HepG2 (cell line): Measurements from ENCODE around the gene SHLD1. TPM values are rescaled to one million over a fixed set of nuclear protein-coding genes. Genes with fewer than 3 reads are reported as not detected.

Source experiments
- FOXO4 ChIP-seq: sonication (generic); formaldehyde crosslinking; conservative IDR thresholded peaks from 2 replicates; pipeline ENCODE4 v1.8.1; 2023; ENCODE audit warnings: missing genetic modification reagents
- GMEB2 ChIP-seq: IDR thresholded peaks from 2 replicates; pipeline ENCODE4 v1.6.1; 2016; ENCODE audit warnings: missing biosample characterization, missing genetic modification reagents, low read depth
- HNRNPUL1 ChIP-seq: fragments of 200-400 bp; formaldehyde crosslinking; IDR thresholded peaks from 2 replicates; pipeline ENCODE4 v1.6.1; 2017; ENCODE audit warnings: low read depth, mild to moderate bottlenecking, low read length, moderate library complexity
- KLF12 ChIP-seq: sonication (generic); formaldehyde crosslinking; IDR thresholded peaks from 2 replicates; pipeline ENCODE4 v1.4.0; 2020; ENCODE audit warnings: missing genetic modification reagents, borderline replicate concordance
- NFE2L2 ChIP-seq: fragments of 150-350 bp; IDR thresholded peaks from 2 replicates; pipeline ENCODE4 v1.6.1; 2014; ENCODE audit warnings: low read length
- NFIB ChIP-seq: sonication (generic); formaldehyde crosslinking; IDR thresholded peaks from 2 replicates; pipeline ENCODE4 v1.9.0; 2021; ENCODE audit warnings: missing genetic modification reagents, mild to moderate bottlenecking, borderline replicate concordance
- NR2F2 ChIP-seq: IDR thresholded peaks from 2 replicates; pipeline ENCODE4 v1.6.1; 2012; ENCODE audit warnings: low read depth, inconsistent platforms, borderline replicate concordance
- RBFOX2 ChIP-seq: fragments of 200-400 bp; formaldehyde crosslinking; IDR thresholded peaks from 2 replicates; pipeline ENCODE4 v1.6.1; 2017; ENCODE audit warnings: low read depth, mild to moderate bottlenecking, low read length
- RBM22 ChIP-seq: fragments of 200-400 bp; formaldehyde crosslinking; optimal IDR thresholded peaks from 2 replicates; pipeline ENCODE3; 2017; ENCODE audit warnings: mild to moderate bottlenecking, low read length, moderate library complexity
- REXO4 ChIP-seq: sonication (generic); formaldehyde crosslinking; IDR thresholded peaks from 2 replicates; pipeline ENCODE4 v1.8.0; 2022; ENCODE audit warnings: missing genetic modification reagents, mild to moderate bottlenecking, borderline replicate concordance
- SPEN ChIP-seq: sonication (generic); formaldehyde crosslinking; IDR thresholded peaks from 2 replicates; pipeline ENCODE4 v1.5.1; 2020; ENCODE audit warnings: low read depth, mild to moderate bottlenecking, missing genetic modification reagents
- STAT5B ChIP-seq: sonication (generic); formaldehyde crosslinking; IDR thresholded peaks from 2 replicates; pipeline ENCODE4 v1.4.0; 2020; ENCODE audit warnings: missing genetic modification reagents
- TBX2 ChIP-seq: sonication (generic); formaldehyde crosslinking; IDR thresholded peaks from 2 replicates; pipeline ENCODE4 v1.5.0; 2020; ENCODE audit warnings: missing genetic modification reagents, mild to moderate bottlenecking, borderline replicate concordance
- ZNF121 ChIP-seq: sonication (generic); formaldehyde crosslinking; IDR thresholded peaks from 2 replicates; pipeline ENCODE4 v1.5.0; 2020; ENCODE audit warnings: mild to moderate bottlenecking, missing genetic modification reagents
- ZNF256 ChIP-seq: sonication (generic); formaldehyde crosslinking; conservative IDR thresholded peaks from 2 replicates; pipeline ENCODE4 v1.4.0; 2020; ENCODE audit warnings: missing genetic modification reagents
- ZNF296 ChIP-seq: sonication (generic); formaldehyde crosslinking; conservative IDR thresholded peaks from 2 replicates; pipeline ENCODE4 v1.5.0; 2020; ENCODE audit warnings: mild to moderate bottlenecking, missing genetic modification reagents
- ZNF34 ChIP-seq: sonication (generic); formaldehyde crosslinking; IDR thresholded peaks from 2 replicates; pipeline ENCODE4 v1.4.0; 2020; ENCODE audit warnings: mild to moderate bottlenecking, missing genetic modification reagents, borderline replicate concordance
- ZNF550 ChIP-seq: sonication (generic); formaldehyde crosslinking; IDR thresholded peaks from 2 replicates; pipeline ENCODE4 v1.4.0; 2020; ENCODE audit warnings: mild to moderate bottlenecking, missing genetic modification reagents, borderline replicate concordance
- ZNF609 ChIP-seq: sonication (generic); formaldehyde crosslinking; IDR thresholded peaks from 2 replicates; pipeline ENCODE4 v1.4.0; 2020; ENCODE audit warnings: mild to moderate bottlenecking, missing genetic modification reagents, borderline replicate concordance
- ZNF7 ChIP-seq: IDR thresholded peaks from 2 replicates; pipeline ENCODE4 v1.6.1; 2016; ENCODE audit warnings: missing biosample characterization, missing genetic modification reagents
- ZNF878 ChIP-seq: sonication (generic); formaldehyde crosslinking; IDR thresholded peaks from 2 replicates; pipeline ENCODE4 v1.8.1; 2023; ENCODE audit warnings: mild to moderate bottlenecking, missing genetic modification reagents, moderate library complexity
- polyA plus RNA-seq, 8 experiments: library from polyadenylated mRNA; depleted of rRNA in 3 of 8; stranded (reverse) in 7 of 8; unstranded in 1 of 8; fragments of >200 nt; fragmentation: Illumina TruSeq in 4 of 8; extraction: Trizol in 4 of 8; gene quantifications; 2 replicates each; pipeline versions ENCODE4 v1.2.1 to v1.2.3, GENCODE V29; 2011 to 2016; ENCODE audit warnings: low read depth in 4 of 8, missing spikeins in 1 of 8, mixed read lengths in 1 of 8; ENCODE audit not compliant: insufficient read depth in 1 of 8
- total RNA-seq, 5 experiments: library from RNA; depleted of rRNA; stranded (reverse); fragments of >200 nt; fragmentation: Illumina TruSeq; extraction: Trizol; gene quantifications; 2 replicates each; pipeline ENCODE4 v1.2.3, GENCODE V29; 2016; ENCODE audit warnings: low read depth in 1 of 5

The SHLD1 gene
- total and polyA plus RNA-seq, 2 of the 13 experiments (the other 11 are each of a cell fraction or from before 2014, with no cell fraction given) = 8.9 to 10.0 TPM

GRCh38 chr20:5821627-5822215 lies 71.5 kb downstream of the SHLD1 start (continued):
- peak; percentile 86 for TF ChIP-seq TBX2 (CRISPR knock-in tag)
- TF ChIP-seq ZNF256 = no peak
- no peak for TF ChIP-seq ZNF34 (CRISPR knock-in tag)
- 0 out of 2 replicates have a peak, but pooled peaks have one; percentile 16 for TF ChIP-seq RBFOX2
- TF ChIP-seq ZNF609 (CRISPR knock-in tag) = peak; percentile 79
- TF ChIP-seq ZNF121 (CRISPR knock-in tag) = no peak; the same call in 1 of the 2 replicates
- TF ChIP-seq REXO4 (CRISPR knock-in tag) = no peak
- peak; percentile 62 for TF ChIP-seq NR2F2
- TF ChIP-seq ZNF878 (CRISPR knock-in tag) = 0 out of 2 replicates have a peak, but pooled peaks have one; percentile 50
- TF ChIP-seq STAT5B = no peak
- TF ChIP-seq SPEN = peak; percentile 68; the same call in 1 of the 2 replicates
- peak; percentile 71; the same call in 1 of the 2 replicates for TF ChIP-seq KLF12 (CRISPR knock-in tag)
- no peak for TF ChIP-seq ZNF7 (CRISPR knock-in tag)
- no peak for TF ChIP-seq ZNF296 (CRISPR knock-in tag)
- TF ChIP-seq NFIB (CRISPR knock-in tag) = no peak
- TF ChIP-seq HNRNPUL1 = no peak
- TF ChIP-seq FOXO4 (CRISPR knock-in tag) = no peak
- TF ChIP-seq NFE2L2 = no peak
- TF ChIP-seq ZNF550 (CRISPR knock-in tag) = 0 out of 2 replicates have a peak, but pooled peaks have one; percentile 44
- no peak for TF ChIP-seq GMEB2 (CRISPR knock-in tag)
- TF ChIP-seq RBM22 = no peak
